CD8-positive, alpha-beta memory T cell (primary cell): ENCODE data around the gene COG5. TPM values are rescaled to one million over a fixed set of nuclear protein-coding genes. Genes with fewer than 3 reads are reported as not detected.
A peak's percentile ranks its signal among the peaks of the same experiment; 100 is the strongest.

Experiments used
- CTCF ChIA-PET: fragments of 350-600 bp; sonication (Branson Sonifier 250); formaldehyde crosslinking; loops from one replicate; lab custom pipeline; 2021; ENCODE audit warnings: antibody characterized with exemption; lab: Charles Lee
- POLR2A ChIA-PET: fragments of 350-600 bp; sonication (Branson Sonifier 250); formaldehyde crosslinking; loops from one replicate; lab custom pipeline; 2021; ENCODE audit warnings: antibody characterized with exemption; lab: Charles Lee
- DNase-seq, 5 donors: peaks; one replicate each; pipeline versions ENCODE4 v3.0.0 to v3.0.0-alpha.2; 2020 to 2022; ENCODE audit warnings: mixed read lengths in 1 of 5
- H3K27ac ChIP-seq: one replicate; pipeline ENCODE4 v1.7.0; 2013; ENCODE audit warnings: low read depth, mild to moderate bottlenecking, low read length, moderate library complexity
- H3K27me3 ChIP-seq: 2 replicates; pipeline ENCODE4 v1.7.0; 2013; ENCODE audit warnings: low read length, mild to moderate bottlenecking; ENCODE audit not compliant: insufficient read depth, poor library complexity, severe bottlenecking
- H3K36me3 ChIP-seq: 2 replicates; pipeline ENCODE4 v1.7.0; 2013; ENCODE audit warnings: mild to moderate bottlenecking, low read length, moderate library complexity; ENCODE audit not compliant: insufficient read depth
- H3K4me1 ChIP-seq: 2 replicates; pipeline ENCODE4 v1.7.0; 2013; ENCODE audit warnings: mild to moderate bottlenecking, low read length, moderate library complexity; ENCODE audit not compliant: insufficient read depth
- H3K4me3 ChIP-seq: 2 replicates; pipeline ENCODE4 v1.7.0; 2013; ENCODE audit warnings: mild to moderate bottlenecking, low read length
- H3K9me3 ChIP-seq: 2 replicates; pipeline ENCODE4 v1.7.0; 2013; ENCODE audit warnings: mild to moderate bottlenecking, low read length
- H3K27ac Mint-ChIP-seq, 8 donors: one replicate each; pipeline ENCODE4 v1.8.0; 2020 to 2021; ENCODE audit warnings: mixed read lengths in 8 of 8, mild to moderate bottlenecking in 6 of 8, inconsistent platforms in 3 of 8, moderate library complexity in 3 of 8
- H3K27me3 Mint-ChIP-seq, 2 donors: one replicate each; pipeline ENCODE4 v1.8.0; 2020 to 2021; ENCODE audit warnings: mixed read lengths in 2 of 2, mild to moderate bottlenecking in 1 of 2, moderate library complexity in 1 of 2
- H3K36me3 Mint-ChIP-seq, 3 donors: one replicate each; pipeline ENCODE4 v1.8.0; 2020 to 2021; ENCODE audit warnings: mixed read lengths in 3 of 3, inconsistent platforms in 1 of 3, mild to moderate bottlenecking in 1 of 3
- H3K4me1 Mint-ChIP-seq, 3 donors: one replicate each; pipeline ENCODE4 v1.8.0; 2020 to 2021; ENCODE audit warnings: mixed read lengths in 3 of 3, inconsistent platforms in 1 of 3, mild to moderate bottlenecking in 1 of 3
- H3K4me3 Mint-ChIP-seq, 7 donors: one replicate each; pipeline ENCODE4 v1.8.0; 2020 to 2021; ENCODE audit warnings: mixed read lengths in 7 of 7, mild to moderate bottlenecking in 6 of 7, moderate library complexity in 4 of 7, inconsistent platforms in 2 of 7
- H3K9me3 Mint-ChIP-seq, 5 donors: one replicate each; pipeline ENCODE4 v1.8.0; 2020 to 2022; ENCODE audit warnings: mixed read lengths in 5 of 5, mild to moderate bottlenecking in 3 of 5, moderate library complexity in 2 of 5, inconsistent platforms in 1 of 5
- polyA plus RNA-seq: library from polyadenylated mRNA; unstranded; fragments of 300-500 nt; fragmentation: Illumina TruSeq; gene quantifications from one replicate; pipeline ENCODE4 v1.2.3, GENCODE V29; 2021
- total RNA-seq, 2 experiments: library from RNA; stranded (reverse); gene quantifications; one replicate each; pipeline ENCODE4 v1.2.3, GENCODE V29; 2021

Gene COG5
- total and polyA plus RNA-seq, 3 experiments from 2014 or later = 29.2 to 39.4 (median 38.9) TPM

DNA sequence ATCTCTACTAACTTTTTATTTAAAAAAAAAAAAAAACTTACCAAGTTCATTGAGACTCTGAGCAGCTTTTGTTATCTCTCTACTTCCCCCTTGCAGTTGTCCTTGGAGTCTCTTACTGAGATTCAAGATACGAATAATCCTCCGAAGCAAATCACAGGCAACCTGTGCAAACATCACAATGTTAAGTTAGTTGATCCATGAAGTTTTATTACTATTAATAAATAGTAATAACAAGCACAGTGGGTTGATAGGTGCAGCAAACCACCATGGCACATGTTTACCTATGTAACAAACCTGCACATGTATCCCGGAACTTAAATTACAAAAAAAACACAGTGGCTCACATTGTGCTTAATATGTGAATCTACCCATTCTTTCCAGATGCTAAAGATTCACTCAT is 36.5 kb downstream of the COG5 start:
- H3K9me3 Mint-ChIP-seq = no peaks in the 10 kb centered on the region
- H3K4me3 Mint-ChIP-seq = no peak overlapping the region
- no peak overlapping the region for H3K4me3 ChIP-seq
- peaks cover 22 to 51% (median 26%) of the 10 kb centered on the region in 3 donors for H3K4me1 Mint-ChIP-seq
- CTCF ChIA-PET = no interaction called here
- H3K36me3 ChIP-seq = no peaks in the 10 kb centered on the region
- no peak overlapping the region for H3K27ac ChIP-seq
- H3K4me1 ChIP-seq = no peaks in the 10 kb centered on the region
- peaks cover 15 to 55% (median 24%) of the 10 kb centered on the region in 3 donors for H3K36me3 Mint-ChIP-seq
- POLR2A ChIA-PET = interaction anchor here (0.6 kb wide), 1 partner anchor 359 kb away, joined by 3 read pairs; the partner anchor contains the start of gene HBP1
- no peaks in the 10 kb centered on the region for H3K9me3 ChIP-seq
- no peaks in the 10 kb centered on the region for H3K27me3 ChIP-seq
- H3K27ac Mint-ChIP-seq = peak overlapping the region in 1 of 8 donors; percentile 15
- DNase-seq = no peak
- H3K27me3 Mint-ChIP-seq = peaks cover 0 to 1% of the 10 kb centered on the region in 2 donors

- no peak overlapping the region for H3K4me3 ChIP-seq
- no peak for DNase-seq
- ChIA-PET POLR2A (no interaction called here), CTCF (no interaction called here)
- H3K27me3 Mint-ChIP-seq = peaks cover 0 to 1% of the 10 kb centered on the region in 2 donors
- no peaks in the 10 kb centered on the region for H3K36me3 ChIP-seq
- H3K27ac ChIP-seq = no peak overlapping the region
- H3K27me3 ChIP-seq = no peaks in the 10 kb centered on the region
- H3K4me1 Mint-ChIP-seq = peaks cover 24 to 56% (median 28%) of the 10 kb centered on the region in 3 donors
- no peaks in the 10 kb centered on the region for H3K4me1 ChIP-seq
- H3K4me3 Mint-ChIP-seq = no peak overlapping the region
- no peaks in the 10 kb centered on the region for H3K9me3 ChIP-seq
- peaks cover 19 to 60% (median 26%) of the 10 kb centered on the region in 3 donors for H3K36me3 Mint-ChIP-seq
- no peaks in the 10 kb centered on the region for H3K9me3 Mint-ChIP-seq
- H3K27ac Mint-ChIP-seq = peak overlapping the region in 1 of 8 donors; percentile 37
These were observed 37.0 kb downstream of the COG5 start for GRCh38 chr7:107526672-107527071.

- Mint-ChIP-seq H3K27me3 (no peaks in the 10 kb centered on the region), H3K4me1 (peaks cover 32 to 61% (median 33%) of the 10 kb centered on the region in 3 donors), H3K4me3 (no peak overlapping the region), H3K36me3 (peaks cover 9 to 20% (median 16%) of the 10 kb centered on the region in 3 donors), H3K27ac (peak overlapping the region in 1 of 8 donors; percentile 77), H3K9me3 (no peaks in the 10 kb centered on the region)
- DNase-seq = no peak
- Histone ChIP-seq H3K9me3 (no peaks in the 10 kb centered on the region), H3K27me3 (no peaks in the 10 kb centered on the region), H3K27ac (no peak overlapping the region), H3K4me3 (no peak overlapping the region), H3K36me3 (no peaks in the 10 kb centered on the region), H3K4me1 (no peaks in the 10 kb centered on the region)
- CTCF ChIA-PET = no interaction called here
- POLR2A ChIA-PET = interaction anchor here (0.7 kb wide), 1 partner anchor 8 kb away, joined by 4 read pairs; no protein-coding TSS in a partner anchor
These were observed 56.9 kb downstream of the COG5 start for GRCh38 chr7:107506674-107507339.

DNA sequence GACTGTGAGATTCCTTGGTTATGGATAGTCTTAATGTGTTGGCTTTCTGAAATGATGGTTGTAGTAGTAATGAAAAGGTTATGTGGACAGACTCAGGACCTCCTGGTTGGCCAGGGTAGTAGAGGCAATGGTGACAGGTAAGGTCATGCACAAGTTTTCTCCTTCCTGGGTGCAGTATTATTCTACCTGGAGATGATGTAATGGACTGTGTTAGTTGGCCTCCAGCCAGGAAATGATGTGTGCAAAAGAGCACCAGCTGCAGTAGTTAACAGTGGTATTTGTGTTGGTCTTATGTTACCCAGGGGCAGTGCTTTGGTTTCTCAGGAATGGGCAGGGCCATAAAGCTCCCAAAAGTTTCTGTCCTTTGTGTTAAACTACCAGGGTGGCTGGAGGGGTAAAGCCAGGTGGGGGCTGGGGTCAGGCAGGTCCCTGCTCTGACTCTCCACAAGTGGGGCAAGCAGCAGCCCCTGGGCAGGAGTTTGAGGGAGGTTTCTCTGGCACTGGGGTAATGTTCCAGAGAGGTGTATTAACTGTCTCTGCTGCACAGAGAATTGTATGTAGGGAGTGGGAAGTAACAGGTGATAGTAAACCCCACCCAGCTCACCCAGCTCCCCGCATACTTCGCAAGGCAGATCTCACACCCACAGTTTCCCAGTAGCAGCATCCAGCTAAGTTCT is 57.6 kb downstream of the COG5 start:
- Mint-ChIP-seq H3K9me3 (no peaks in the 10 kb centered on the region), H3K36me3 (peaks cover 8 to 20% (median 16%) of the 10 kb centered on the region in 3 donors), H3K4me1 (peaks cover 31 to 61% (median 34%) of the 10 kb centered on the region in 3 donors), H3K4me3 (no peak overlapping the region), H3K27ac (peak overlapping the region in 3 of 8 donors; percentile 23 to 74 (median 40)), H3K27me3 (no peaks in the 10 kb centered on the region)
- DNase-seq = no peak
- Histone ChIP-seq H3K4me1 (no peaks in the 10 kb centered on the region), H3K27ac (no peak overlapping the region), H3K36me3 (no peaks in the 10 kb centered on the region), H3K4me3 (no peak overlapping the region), H3K27me3 (no peaks in the 10 kb centered on the region), H3K9me3 (no peaks in the 10 kb centered on the region)
- CTCF ChIA-PET = no interaction called here
- POLR2A ChIA-PET = no interaction called here

GRCh38 chr7:107505362-107505761 is 58.4 kb downstream of the COG5 start:
- Histone ChIP-seq H3K4me3 (no peak overlapping the region), H3K9me3 (no peaks in the 10 kb centered on the region), H3K36me3 (no peaks in the 10 kb centered on the region), H3K4me1 (no peaks in the 10 kb centered on the region), H3K27me3 (no peaks in the 10 kb centered on the region), H3K27ac (no peak overlapping the region)
- Mint-ChIP-seq H3K9me3 (no peaks in the 10 kb centered on the region), H3K4me3 (no peak overlapping the region), H3K27ac (no peak overlapping the region), H3K27me3 (no peaks in the 10 kb centered on the region), H3K4me1 (peaks cover 23 to 59% (median 28%) of the 10 kb centered on the region in 3 donors), H3K36me3 (peaks cover 7 to 20% (median 12%) of the 10 kb centered on the region in 3 donors)
- ChIA-PET CTCF (no interaction called here), POLR2A (no interaction called here)
- DNase-seq = no peak

DNA sequence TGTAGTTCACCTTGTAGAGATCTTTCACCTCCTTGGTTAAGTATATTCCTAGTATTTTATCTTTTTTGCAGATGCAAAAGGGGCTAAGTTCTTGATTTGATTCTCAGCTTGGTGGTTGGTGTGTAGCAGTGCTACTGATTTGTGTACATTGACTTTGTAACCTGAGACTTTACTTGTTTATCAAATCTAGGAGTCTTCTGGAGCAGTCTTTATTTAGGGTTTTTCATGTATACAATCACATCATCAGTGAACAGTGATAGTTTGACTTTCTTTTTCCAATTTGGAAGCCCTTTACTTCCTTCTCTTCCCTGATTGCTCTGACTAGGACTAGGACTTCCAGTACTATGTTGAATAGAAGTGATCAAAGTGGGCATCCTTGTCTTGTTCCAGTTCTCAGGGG is 60.0 kb downstream of the COG5 start:
- H3K4me3 ChIP-seq = no peak overlapping the region
- H3K27ac ChIP-seq = no peak overlapping the region
- DNase-seq = no peak
- H3K36me3 Mint-ChIP-seq = peaks cover 11 to 18% (median 12%) of the 10 kb centered on the region in 3 donors
- H3K9me3 ChIP-seq = no peaks in the 10 kb centered on the region
- H3K36me3 ChIP-seq = no peaks in the 10 kb centered on the region
- no peaks in the 10 kb centered on the region for H3K4me1 ChIP-seq
- H3K9me3 Mint-ChIP-seq = no peaks in the 10 kb centered on the region
- H3K4me1 Mint-ChIP-seq = peaks cover 23 to 63% (median 33%) of the 10 kb centered on the region in 3 donors
- no peak overlapping the region for H3K4me3 Mint-ChIP-seq
- POLR2A ChIA-PET = no interaction called here
- CTCF ChIA-PET = no interaction called here
- no peaks in the 10 kb centered on the region for H3K27me3 ChIP-seq
- H3K27me3 Mint-ChIP-seq = no peaks in the 10 kb centered on the region
- peak overlapping the region in 1 of 8 donors; percentile 21 for H3K27ac Mint-ChIP-seq

- DNase-seq = no peak
- H3K27me3 ChIP-seq = no peaks in the 10 kb centered on the region
- H3K9me3 ChIP-seq = no peaks in the 10 kb centered on the region
- Mint-ChIP-seq H3K4me3 (no peak overlapping the region), H3K27ac (peak overlapping the region in 1 of 8 donors; percentile 21), H3K27me3 (no peaks in the 10 kb centered on the region), H3K36me3 (peaks cover 11 to 17% (median 11%) of the 10 kb centered on the region in 3 donors), H3K9me3 (no peaks in the 10 kb centered on the region), H3K4me1 (peaks cover 30 to 68% (median 38%) of the 10 kb centered on the region in 3 donors)
- H3K4me1 ChIP-seq = no peaks in the 10 kb centered on the region
- no peak overlapping the region for H3K27ac ChIP-seq
- CTCF ChIA-PET = no interaction called here
- H3K4me3 ChIP-seq = no peak overlapping the region
- no peaks in the 10 kb centered on the region for H3K36me3 ChIP-seq
- POLR2A ChIA-PET = no interaction called here
These were observed 60.9 kb downstream of the COG5 start for GRCh38 chr7:107502797-107503196.

DNA sequence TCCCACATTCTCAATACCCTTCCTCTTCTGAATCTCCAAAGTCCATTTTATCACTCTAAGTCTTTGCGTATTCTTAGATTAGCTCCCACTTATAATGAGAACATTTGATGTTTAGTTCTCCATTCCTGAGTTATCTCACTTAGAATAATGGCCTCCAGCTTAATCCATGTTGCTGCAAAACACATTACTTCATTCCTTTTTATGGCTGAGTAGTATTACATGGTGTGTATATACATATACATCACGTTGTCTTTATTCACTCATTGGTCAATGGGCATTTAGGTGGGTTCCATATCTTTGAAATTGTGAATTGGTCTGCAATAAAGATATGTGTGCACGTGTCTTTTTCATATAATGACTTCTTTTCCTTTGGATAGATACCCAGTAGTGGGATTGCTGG is 61.6 kb downstream of the COG5 start:
- CTCF ChIA-PET = no interaction called here

More for the DNA sequence above, 61.6 kb downstream of the COG5 start:
- H3K9me3 ChIP-seq = no peaks in the 10 kb centered on the region
- H3K4me1 ChIP-seq = no peaks in the 10 kb centered on the region
- no peaks in the 10 kb centered on the region for H3K27me3 ChIP-seq
- H3K36me3 ChIP-seq = no peaks in the 10 kb centered on the region
- POLR2A ChIA-PET = interaction anchor here (0.8 kb wide), 1 partner anchor 23 kb away, joined by 3 read pairs; no protein-coding TSS in a partner anchor
- Mint-ChIP-seq H3K4me1 (peaks cover 31 to 67% (median 38%) of the 10 kb centered on the region in 3 donors), H3K9me3 (no peaks in the 10 kb centered on the region), H3K36me3 (peaks cover 11 to 15% (median 12%) of the 10 kb centered on the region in 3 donors), H3K27ac (no peak overlapping the region), H3K27me3 (no peaks in the 10 kb centered on the region), H3K4me3 (no peak overlapping the region)
- DNase-seq = no peak
- no peak overlapping the region for H3K4me3 ChIP-seq
- no peak overlapping the region for H3K27ac ChIP-seq
